Right lobe of liver (tissue), 6 donors: ENCODE results near the gene UNC13B. TPM values are rescaled to one million over a fixed set of nuclear protein-coding genes. Genes with fewer than 3 reads are reported as not detected.

Experiments
- ATAC-seq, 4 donors: fragments of 200-7000 bp; cut with Tn5 transposase; one replicate each; pipeline ENCODE4 v1.9.1; 2020; ENCODE audit warnings: mild to moderate bottlenecking in 4 of 4, moderate library complexity in 4 of 4
- DNase-seq, 3 donors: peaks; one replicate each; pipeline ENCODE4 v3.0.0-alpha.2; 2020
- H3K27ac ChIP-seq, 3 donors: fragments of 200-600 bp; one replicate each; pipeline ENCODE4 v1.8.0; 2022
- H3K27me3 ChIP-seq, 2 donors: fragments of 200-600 bp; one replicate each; pipeline ENCODE4 v1.8.0; 2022
- H3K36me3 ChIP-seq, 4 donors: fragments of 200-600 bp; sonication (generic) in 1 of 4; one replicate each; pipeline versions ENCODE4 v1.5.1 to v1.8.0; 2017 to 2022; ENCODE audit warnings: control low read depth in 1 of 4
- H3K4me1 ChIP-seq, 4 donors: fragments of 200-600 bp; sonication (generic) in 1 of 4; one replicate each; pipeline versions ENCODE4 v1.5.1 to v1.8.0; 2017 to 2022; ENCODE audit warnings: control low read depth in 1 of 4
- H3K4me3 ChIP-seq, 3 donors: fragments of 200-600 bp; one replicate each; pipeline ENCODE4 v1.8.0; 2022
- H3K9me3 ChIP-seq, 4 donors: fragments of 200-600 bp; sonication (generic) in 1 of 4; one replicate each; pipeline versions ENCODE4 v1.5.1 to v1.8.0; 2017 to 2022; ENCODE audit warnings: control low read depth in 1 of 4
- CTCF ChIP-seq, 4 donors: fragments of 200-600 bp in 3 of 4; fragments of 450-650 bp in 1 of 4; IDR thresholded peaks; one replicate each; pipeline versions ENCODE4 v1.5.1 to v1.8.0; 2016 to 2022; ENCODE audit warnings: antibody characterized with exemption in 4 of 4, mild to moderate bottlenecking in 2 of 4
- POLR2A ChIP-seq: fragments of 450-650 bp; IDR thresholded peaks from one replicate; pipeline ENCODE4 v1.6.1; 2017; ENCODE audit warnings: antibody characterized with exemption, mild to moderate bottlenecking
- WGBS: methylation state at CpG from one replicate; pipeline ENCODE4 v1.1.6; 2018; ENCODE audit warnings: low coverage, low lambda C conversion rate; ENCODE audit not compliant: insufficient coverage; ENCODE audit errors: missing lambda C conversion rate; 5-methylcytosine and 5-hydroxymethylcytosine counted together
- intact Hi-C, 2 donors: fragments of 100-400 bp; cut with DNase I; formaldehyde crosslinking; loops; one replicate each; pipeline versions ENCODE4 v1.11.2 to v1.14.1; 2022
- total RNA-seq, 6 experiments: library from RNA; depleted of rRNA in 2 of 6; stranded (reverse); fragments of >200 nt in 2 of 6; fragmentation: NEBNext Ultra II Directional in 3 of 6; extraction: Animal tissue kit (Norgen Biotek cat#: 25700) in 3 of 6; gene quantifications; one replicate each; pipeline versions ENCODE4 v1.1.0 to v1.2.4, GENCODE V29; 2016 to 2023
- donor health status: DM: no; HTN: yes; CAD: no.
- donor health status: DM: no; HTN: no; CAD: no.
- donor health status: DM: no; HTN: no; CAD: no.
- donor health status: DM: no; HTN: yes; CAD: no.
- donor health status: DM: no; HTN: yes; CAD: no.

UNC13B gene
- total RNA-seq, 6 experiments from 2014 or later, result 14.5 to 23.0 (median 20.7) TPM

- Histone ChIP-seq H3K27me3 (no peaks in the 10 kb centered on the region), H3K27ac (peak overlapping the region in 1 of 3 donors; percentile 22), H3K4me1 (peaks cover 0 to 18% (median 7%) of the 10 kb centered on the region in 4 donors), H3K36me3 (no peaks in the 10 kb centered on the region), H3K4me3 (no peak overlapping the region), H3K9me3 (no peaks in the 10 kb centered on the region)
- ATAC-seq (peak; percentile 82 to 93 (median 92)), DNase-seq (no peak)
- no peak for TF ChIP-seq CTCF (IDR thresholded peaks at IDR 0.05)
- TF ChIP-seq POLR2A, result no peak
- intact Hi-C loops, result no loop called here
- WGBS, result 49% methylated on average over 3 of the region's 3 CpGs
These were observed 189.2 kb downstream of the UNC13B start for GRCh38 chr9:35350827-35351549.

GRCh38 chr9:35353731-35354365 is 192.0 kb downstream of the UNC13B start:
- no peaks in the 10 kb centered on the region for H3K36me3 ChIP-seq
- intact Hi-C loops, result no loop called here
- no peak overlapping the region for H3K27ac ChIP-seq
- ATAC-seq, result no peak
- TF ChIP-seq CTCF (IDR thresholded peaks at IDR 0.05) (no peak), POLR2A (no peak)
- no peak overlapping the region for H3K4me3 ChIP-seq
- no peaks in the 10 kb centered on the region for H3K27me3 ChIP-seq
- 89% methylated on average over 3 of the region's 3 CpGs for WGBS
- no peaks in the 10 kb centered on the region for H3K9me3 ChIP-seq
- H3K4me1 ChIP-seq, result peaks cover 0 to 18% (median 7%) of the 10 kb centered on the region in 4 donors
- DNase-seq, result no peak

- H3K36me3 ChIP-seq, result no peaks in the 10 kb centered on the region
- intact Hi-C loops, result no loop called here
- H3K4me1 ChIP-seq, result peaks cover 0 to 6% (median 3%) of the 10 kb centered on the region in 4 donors
- no peak for TF ChIP-seq POLR2A
- no peak for TF ChIP-seq CTCF (IDR thresholded peaks at IDR 0.05)
- DNase-seq (no peak), ATAC-seq (no peak)
- no peak overlapping the region for H3K4me3 ChIP-seq
- H3K9me3 ChIP-seq, result no peaks in the 10 kb centered on the region
- WGBS, result 100% methylated on average over 1 of the region's 1 CpG
- no peak overlapping the region for H3K27ac ChIP-seq
- no peaks in the 10 kb centered on the region for H3K27me3 ChIP-seq
These were observed 194.1 kb downstream of the UNC13B start for GRCh38 chr9:35355939-35356338.

GRCh38 chr9:35357116-35357515 is 195.3 kb downstream of the UNC13B start:
- intact Hi-C loops, result no loop called here

More at GRCh38 chr9:35357116-35357515, 195.3 kb downstream of the UNC13B start:
- Histone ChIP-seq H3K9me3 (no peaks in the 10 kb centered on the region), H3K36me3 (no peaks in the 10 kb centered on the region), H3K27ac (no peak overlapping the region), H3K4me1 (no peaks in the 10 kb centered on the region), H3K27me3 (no peaks in the 10 kb centered on the region), H3K4me3 (no peak overlapping the region)
- TF ChIP-seq POLR2A (no peak), CTCF (IDR thresholded peaks at IDR 0.05) (no peak)
- WGBS, result 92% methylated on average over 1 of the region's 2 CpGs
- no peak for DNase-seq
- no peak for ATAC-seq
